ENCODE measurements around the gene PRR12.

DNA sequence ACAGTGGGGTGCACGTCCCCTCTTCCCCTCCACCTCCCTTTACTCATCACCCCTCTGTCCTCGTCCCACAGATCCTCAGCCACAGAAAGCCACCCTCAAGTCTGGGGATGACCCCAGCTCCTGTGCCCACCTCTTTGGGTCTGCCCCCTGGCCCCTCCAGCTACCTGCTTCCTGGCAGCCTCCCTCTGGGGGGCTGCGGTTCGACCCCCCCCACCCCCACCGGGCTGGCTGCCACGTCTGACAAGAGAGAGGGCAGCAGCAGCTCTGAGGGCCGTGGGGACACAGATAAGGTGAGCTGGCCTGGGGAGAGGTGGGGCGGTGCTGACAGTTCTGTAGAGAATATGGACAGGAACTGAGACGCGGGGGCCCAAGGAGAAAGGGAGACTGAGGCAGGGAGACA lies 63.6 kb downstream of the PRR12 start:
- TF ChIP-seq EZH2 (IDR thresholded peaks at IDR 0.05; ENCODE audit: borderline replicate concordance, insufficient read depth, low read depth, low read length, poor library complexity, severe bottlenecking) = no peak
- TF ChIP-seq, protein P1, sequence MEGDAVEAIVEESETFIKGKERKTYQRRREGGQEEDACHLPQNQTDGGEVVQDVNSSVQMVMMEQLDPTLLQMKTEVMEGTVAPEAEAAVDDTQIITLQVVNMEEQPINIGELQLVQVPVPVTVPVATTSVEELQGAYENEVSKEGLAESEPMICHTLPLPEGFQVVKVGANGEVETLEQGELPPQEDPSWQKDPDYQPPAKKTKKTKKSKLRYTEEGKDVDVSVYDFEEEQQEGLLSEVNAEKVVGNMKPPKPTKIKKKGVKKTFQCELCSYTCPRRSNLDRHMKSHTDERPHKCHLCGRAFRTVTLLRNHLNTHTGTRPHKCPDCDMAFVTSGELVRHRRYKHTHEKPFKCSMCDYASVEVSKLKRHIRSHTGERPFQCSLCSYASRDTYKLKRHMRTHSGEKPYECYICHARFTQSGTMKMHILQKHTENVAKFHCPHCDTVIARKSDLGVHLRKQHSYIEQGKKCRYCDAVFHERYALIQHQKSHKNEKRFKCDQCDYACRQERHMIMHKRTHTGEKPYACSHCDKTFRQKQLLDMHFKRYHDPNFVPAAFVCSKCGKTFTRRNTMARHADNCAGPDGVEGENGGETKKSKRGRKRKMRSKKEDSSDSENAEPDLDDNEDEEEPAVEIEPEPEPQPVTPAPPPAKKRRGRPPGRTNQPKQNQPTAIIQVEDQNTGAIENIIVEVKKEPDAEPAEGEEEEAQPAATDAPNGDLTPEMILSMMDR (IDR thresholded peaks at IDR 0.05) = no peak
